ENCODE measurements around the gene C1orf159. TPM values are rescaled to one million over a fixed set of nuclear protein-coding genes. Genes with fewer than 3 reads are reported as not detected.

The C1orf159 gene
- total RNA-seq, 1 donor from 2014 or later = 21.3 TPM

GRCh38 chr1:1148569-1148968 is 32.7 kb upstream of the C1orf159 start:
- Mint-ChIP-seq H3K4me1 (ENCODE audit: low read depth) (no peaks in the 10 kb centered on the region), H3K27ac (no peak overlapping the region), H3K36me3 (ENCODE audit: insufficient read depth) (peaks cover 10% of the 10 kb centered on the region), H3K9me3 (ENCODE audit: low read depth) (peaks cover 15% of the 10 kb centered on the region), H3K4me3 (ENCODE audit: low read depth) (no peak overlapping the region), H3K27me3 (peaks cover 10% of the 10 kb centered on the region)
- TF ChIP-seq CTCF (IDR thresholded peaks at IDR 0.05; ENCODE audit: unreplicated experiment) = no peak
- no peak for DNase-seq (ENCODE audit: low spot score, unreplicated experiment)

GRCh38 chr1:1148061-1148460 is 32.2 kb upstream of the C1orf159 start:
- Mint-ChIP-seq H3K4me1 (ENCODE audit: low read depth) (no peaks in the 10 kb centered on the region), H3K27me3 (peaks cover 10% of the 10 kb centered on the region), H3K36me3 (ENCODE audit: insufficient read depth) (peaks cover 6% of the 10 kb centered on the region), H3K4me3 (ENCODE audit: low read depth) (no peak overlapping the region), H3K9me3 (ENCODE audit: low read depth) (peaks cover 10% of the 10 kb centered on the region), H3K27ac (no peak overlapping the region)
- no peak for DNase-seq (ENCODE audit: low spot score, unreplicated experiment)
- TF ChIP-seq CTCF (IDR thresholded peaks at IDR 0.05; ENCODE audit: unreplicated experiment) = no peak

GRCh38 chr1:1146596-1146995 is 30.7 kb upstream of the C1orf159 start:
- DNase-seq (ENCODE audit: low spot score, unreplicated experiment) = no peak
- Mint-ChIP-seq H3K9me3 (ENCODE audit: low read depth) (no peaks in the 10 kb centered on the region), H3K27ac (no peak overlapping the region), H3K27me3 (peaks cover 6% of the 10 kb centered on the region), H3K4me3 (ENCODE audit: low read depth) (no peak overlapping the region), H3K36me3 (ENCODE audit: insufficient read depth) (no peaks in the 10 kb centered on the region), H3K4me1 (ENCODE audit: low read depth) (no peaks in the 10 kb centered on the region)
- TF ChIP-seq CTCF (IDR thresholded peaks at IDR 0.05; ENCODE audit: unreplicated experiment) = no peak

- Mint-ChIP-seq H3K4me3 (ENCODE audit: low read depth) (no peak overlapping the region), H3K4me1 (ENCODE audit: low read depth) (no peaks in the 10 kb centered on the region), H3K27ac (no peak overlapping the region), H3K27me3 (peaks cover 6% of the 10 kb centered on the region), H3K9me3 (ENCODE audit: low read depth) (no peaks in the 10 kb centered on the region), H3K36me3 (ENCODE audit: insufficient read depth) (no peaks in the 10 kb centered on the region)
- no peak for TF ChIP-seq CTCF (IDR thresholded peaks at IDR 0.05; ENCODE audit: unreplicated experiment)
- DNase-seq (ENCODE audit: low spot score, unreplicated experiment) = no peak
Observed at GRCh38 chr1:1146026-1146425, 30.1 kb upstream of the C1orf159 start.

GRCh38 chr1:1145547-1145914 is 29.6 kb upstream of the C1orf159 start:
- H3K27ac Mint-ChIP-seq = no peak overlapping the region
- no peak for TF ChIP-seq CTCF (IDR thresholded peaks at IDR 0.05; ENCODE audit: unreplicated experiment)
- H3K27me3 Mint-ChIP-seq = peaks cover 6% of the 10 kb centered on the region
- no peak for DNase-seq (ENCODE audit: low spot score, unreplicated experiment)
- H3K4me1 Mint-ChIP-seq (ENCODE audit: low read depth) = no peaks in the 10 kb centered on the region
- no peak overlapping the region for H3K4me3 Mint-ChIP-seq (ENCODE audit: low read depth)
- H3K36me3 Mint-ChIP-seq (ENCODE audit: insufficient read depth) = no peaks in the 10 kb centered on the region
- H3K9me3 Mint-ChIP-seq (ENCODE audit: low read depth) = no peaks in the 10 kb centered on the region
